CD4-positive, alpha-beta T cell treated with Interleukin-17A for 4 hours (primary cell): Measurements from ENCODE around the gene PRIMA1.

Source experiments
- DNase-seq: peaks from one replicate; pipeline ENCODE4 v3.0.0-alpha.2; 2020; ENCODE audit warnings: mixed read lengths

PRIMA1 gene

DNA sequence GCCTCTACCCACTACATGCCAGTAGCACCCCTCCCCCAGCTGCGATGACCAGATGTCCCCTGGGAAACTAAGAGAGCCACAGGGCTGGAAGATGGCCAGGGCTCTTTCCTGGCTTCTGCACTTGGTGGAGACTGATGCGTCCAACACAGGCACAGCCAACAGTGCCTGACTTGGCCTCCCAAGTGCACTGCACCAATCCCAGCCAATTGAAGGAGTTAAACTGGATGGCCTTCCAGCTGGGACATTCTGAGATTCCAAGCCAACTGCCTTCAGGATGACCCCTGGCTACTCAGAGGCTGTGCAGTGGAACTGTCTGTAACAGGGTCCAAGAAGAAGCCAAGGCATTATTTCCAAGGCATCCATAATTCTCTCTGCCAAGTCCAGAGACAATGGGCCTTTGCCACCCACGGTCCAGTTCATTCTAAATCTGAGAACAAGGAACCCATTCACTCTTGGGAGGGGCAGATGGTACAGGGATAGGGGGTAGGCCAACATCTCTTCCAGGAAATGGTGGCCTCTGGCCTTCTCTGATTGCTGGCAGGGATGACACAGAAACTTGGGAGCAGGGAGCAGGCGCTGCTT, 35.2 kb downstream of the PRIMA1 start:
- no peak for DNase-seq

DNA sequence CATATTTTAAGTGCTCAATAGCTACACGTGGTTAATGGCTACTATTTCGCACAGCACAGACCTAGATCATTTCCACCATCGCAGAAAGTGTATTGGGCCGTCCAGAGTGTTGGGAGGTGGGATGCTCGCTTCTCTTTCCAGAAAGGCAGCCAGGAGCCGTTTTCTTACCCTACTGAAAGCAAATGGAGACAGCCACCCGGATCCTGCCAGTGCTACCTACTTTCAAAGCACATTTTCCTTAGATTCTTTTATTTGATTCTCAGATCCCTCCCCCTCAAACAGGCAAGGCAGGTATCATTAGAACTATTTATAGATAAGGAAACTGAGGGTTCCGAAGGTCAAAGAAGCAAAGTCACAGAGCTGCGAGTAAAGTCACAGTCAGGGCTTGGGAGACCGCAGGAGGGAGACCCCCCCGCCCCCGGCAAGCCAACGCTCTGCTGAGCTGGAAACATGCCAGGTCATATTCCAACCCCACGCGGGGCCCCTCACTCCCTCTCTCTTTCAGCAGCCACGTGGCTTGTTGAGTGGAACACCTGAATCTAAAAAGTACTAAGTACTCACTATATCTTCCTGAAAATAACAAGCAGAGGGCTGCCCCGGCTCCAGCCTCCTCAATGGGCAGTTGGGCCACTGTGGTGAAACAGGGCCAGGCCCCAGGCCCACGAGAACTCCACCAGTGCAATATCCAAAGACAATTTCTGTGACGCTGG, 36.2 kb downstream of the PRIMA1 start:
- DNase-seq: no peak

DNA sequence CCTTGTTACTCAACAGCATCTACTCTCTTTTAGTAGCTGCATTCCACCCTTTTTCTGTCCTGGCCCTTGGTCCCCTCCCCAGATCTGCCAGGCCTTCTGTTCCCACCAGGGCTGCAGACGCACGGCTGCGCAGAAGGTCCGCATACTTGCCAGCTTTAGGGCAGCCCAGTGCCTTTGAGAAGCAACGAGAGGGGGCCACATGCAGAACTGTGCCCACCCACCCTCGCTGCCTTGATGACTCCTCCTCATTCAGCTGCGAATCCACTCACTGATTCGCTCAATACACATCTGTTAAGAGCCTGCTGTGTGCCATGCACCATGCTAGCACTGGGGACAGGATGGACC, 39.2 kb downstream of the PRIMA1 start:
- DNase-seq: no peak

DNA sequence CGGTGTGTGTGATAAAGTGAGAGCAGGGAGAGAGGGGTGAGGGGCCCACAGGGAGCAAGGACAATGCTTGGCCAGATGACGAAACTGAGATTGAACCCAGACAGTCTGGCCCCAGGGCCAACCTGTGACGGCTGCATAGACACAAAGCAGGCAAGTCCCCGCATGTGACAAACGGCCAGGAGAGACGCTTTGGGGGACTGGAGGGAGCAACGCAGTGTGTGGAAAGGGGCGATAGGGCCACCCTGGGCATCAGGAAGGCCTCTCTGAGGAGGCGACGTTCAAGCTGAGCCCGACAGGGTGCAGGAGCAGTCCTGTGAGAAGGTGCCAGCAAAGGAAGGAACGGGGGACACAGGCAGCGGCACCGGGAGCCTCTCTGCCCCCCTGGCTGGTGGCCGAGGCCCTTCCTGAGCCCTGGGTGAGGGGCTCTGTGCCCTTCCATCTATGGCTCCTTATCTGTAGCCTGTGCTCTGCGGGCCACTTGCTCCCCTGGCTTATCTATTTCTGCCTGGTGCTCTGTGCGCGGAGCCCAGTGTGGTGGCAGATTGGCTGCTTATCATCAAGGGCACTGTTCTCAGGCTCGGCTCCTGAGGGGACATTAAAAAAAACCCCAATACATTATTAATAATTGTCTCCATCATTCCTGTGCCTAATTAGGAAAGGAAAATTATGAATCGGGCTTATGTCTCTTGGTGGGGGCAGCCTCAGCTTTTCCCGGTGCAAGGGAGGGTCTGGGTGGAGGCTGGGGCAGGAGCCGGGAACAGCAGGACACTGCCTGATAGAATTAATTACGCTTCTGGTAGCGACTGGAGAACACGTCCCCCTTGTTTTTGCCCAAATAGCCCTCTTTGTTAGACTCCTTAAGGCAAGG, 39.8 kb downstream of the PRIMA1 start:
- no peak for DNase-seq

DNA sequence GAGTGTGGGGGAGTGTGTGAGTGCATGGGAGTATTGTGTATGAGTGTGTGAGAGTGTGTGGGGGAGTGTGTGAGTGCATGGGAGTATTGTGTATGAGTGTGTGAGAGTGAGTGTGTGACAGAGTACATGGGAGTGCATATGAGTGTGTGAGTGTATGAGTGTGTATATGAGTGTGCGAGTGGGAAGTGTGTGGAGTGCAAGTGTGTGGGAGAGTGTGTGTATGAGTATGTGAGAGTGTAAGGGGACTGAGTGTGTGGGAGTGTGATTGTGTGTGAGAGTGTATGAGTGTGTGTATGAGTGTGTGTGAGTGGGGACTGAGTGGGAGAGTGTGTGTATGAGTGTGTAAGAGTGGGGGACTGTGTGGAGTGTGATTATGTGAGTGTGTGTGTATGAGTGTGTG, 40.7 kb downstream of the PRIMA1 start:
- DNase-seq: no peak

DNA sequence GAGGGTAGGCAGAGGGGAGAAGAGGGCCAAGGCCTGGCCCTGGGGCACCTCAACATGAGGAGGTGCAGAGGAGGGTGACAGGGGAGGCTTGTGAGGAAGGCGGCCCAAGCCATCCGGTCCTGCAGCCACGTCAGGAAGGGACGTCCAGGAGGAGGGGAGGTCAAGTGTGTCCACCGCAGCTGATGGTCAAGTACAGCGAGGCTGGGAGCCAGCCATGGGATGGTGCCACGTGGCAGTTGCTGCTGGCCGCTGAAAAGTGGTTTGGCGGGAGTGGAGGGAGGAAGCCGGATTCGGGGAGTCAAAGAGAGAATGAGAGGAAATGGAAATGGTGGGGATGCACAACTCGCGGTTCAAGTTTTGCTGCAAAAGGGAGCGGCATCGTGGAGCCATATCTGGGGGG, 41.2 kb downstream of the PRIMA1 start:
- no peak for DNase-seq

DNA sequence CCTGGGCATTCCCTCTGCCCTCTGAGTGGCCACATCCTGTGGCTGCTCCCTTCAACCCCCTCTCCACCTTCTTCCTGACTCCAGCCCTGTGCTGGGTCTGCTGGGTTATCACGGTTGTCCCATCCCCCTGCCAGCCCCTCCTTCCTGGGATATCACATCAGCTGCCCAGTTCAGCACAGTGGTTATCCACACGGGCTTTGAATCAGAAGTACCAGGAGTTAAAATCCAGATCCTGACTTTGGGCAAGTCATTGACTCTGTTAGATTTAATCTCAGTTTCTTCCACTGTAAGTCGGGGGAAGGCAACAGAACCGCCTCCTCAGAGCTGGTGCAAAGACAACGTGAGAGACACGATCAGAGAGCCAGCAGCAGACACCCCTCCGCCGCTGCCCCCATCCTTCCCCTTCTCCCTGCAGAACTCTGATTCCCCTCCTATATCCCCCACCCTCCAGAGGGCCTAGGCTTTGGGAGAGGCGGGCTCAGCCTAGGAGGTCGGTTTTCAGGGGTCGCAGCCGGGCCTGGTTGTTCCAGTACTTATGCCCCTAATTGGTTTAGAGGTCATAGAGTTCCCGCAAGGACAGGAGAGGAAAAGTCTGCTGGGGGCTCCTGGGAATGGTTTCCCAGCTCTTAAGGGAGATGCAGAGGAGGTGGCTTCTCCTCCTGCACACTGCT, 42.5 kb downstream of the PRIMA1 start:
- DNase-seq: no peak

DNA sequence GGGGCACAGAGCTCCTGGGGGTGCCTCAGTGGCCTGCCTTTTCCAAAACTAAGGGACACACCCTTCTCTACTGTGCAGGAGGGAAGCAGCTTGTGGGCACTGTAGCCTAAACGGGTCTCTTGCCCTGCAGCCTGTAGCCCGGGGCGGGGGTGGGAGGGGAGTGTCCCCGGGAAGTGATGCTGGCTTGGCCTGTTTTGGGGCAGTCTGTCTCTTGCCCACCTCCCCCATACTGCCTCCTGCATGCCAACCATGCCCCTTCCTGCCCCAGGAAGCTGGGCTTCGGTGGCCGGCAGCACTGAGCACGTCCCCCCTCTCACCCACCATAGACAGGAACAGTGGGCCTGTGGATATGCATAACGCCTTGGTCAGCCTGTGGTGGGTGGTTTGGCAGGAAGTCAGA, 43.4 kb downstream of the PRIMA1 start:
- DNase-seq: no peak

DNA sequence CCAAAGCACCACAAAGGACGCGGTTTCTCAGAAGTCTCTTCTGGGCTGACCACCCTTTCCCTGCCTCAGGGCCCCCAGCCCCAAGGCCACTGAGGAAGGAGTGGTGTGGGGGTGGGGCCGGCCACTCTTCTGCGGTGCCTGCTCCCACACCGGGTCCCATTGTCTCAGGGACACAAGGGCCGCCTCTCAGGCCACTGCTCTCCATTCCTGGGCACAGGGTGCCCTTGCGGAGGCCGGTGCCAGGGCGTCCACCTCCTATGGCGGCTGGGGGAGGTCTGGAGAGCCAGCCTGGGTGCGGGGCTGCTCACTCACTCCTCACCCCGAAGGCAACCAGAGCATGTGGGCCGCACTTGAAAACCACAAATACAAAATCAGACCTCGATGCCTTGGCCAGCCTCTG, 44.1 kb downstream of the PRIMA1 start:
- no peak for DNase-seq

DNA sequence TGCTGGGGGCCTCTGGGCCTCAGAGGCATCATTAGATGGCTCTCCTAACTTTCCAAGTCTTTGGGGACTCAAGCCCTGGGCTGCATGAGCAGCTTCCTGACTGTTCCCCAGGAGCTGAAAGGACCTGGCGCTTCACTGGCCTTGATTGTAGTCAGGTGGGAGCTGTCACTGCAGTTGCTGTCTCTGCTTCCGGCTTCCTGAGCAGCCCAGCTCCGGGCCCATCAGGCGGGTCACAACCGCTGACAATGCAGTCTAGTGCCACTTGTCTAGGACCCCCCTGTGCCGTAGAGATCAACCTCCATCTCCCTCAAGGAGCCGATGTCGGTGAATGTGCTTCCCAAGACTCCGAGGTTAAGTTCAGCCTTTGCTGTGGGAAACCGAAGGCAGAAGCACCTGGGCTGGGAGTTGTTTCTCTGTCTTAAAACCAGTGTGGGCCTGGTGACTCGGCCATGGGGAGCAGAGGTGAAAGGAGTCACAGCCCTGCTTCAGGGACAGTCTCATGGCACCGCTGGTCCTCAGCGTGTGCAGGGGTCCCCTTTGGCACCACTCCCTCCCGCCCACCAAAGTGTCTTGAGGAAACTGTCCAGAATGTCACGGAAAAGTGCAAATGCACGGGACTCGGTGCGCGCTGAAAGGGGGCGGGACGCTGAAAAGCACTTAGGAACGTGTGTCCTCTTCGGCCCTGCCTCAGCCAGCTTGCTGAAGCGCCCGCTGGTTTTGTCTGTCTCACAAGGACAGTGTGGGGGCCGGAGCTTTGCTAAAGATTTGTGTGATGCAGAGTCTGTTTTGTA, 44.8 kb downstream of the PRIMA1 start:
- DNase-seq: no peak

DNA sequence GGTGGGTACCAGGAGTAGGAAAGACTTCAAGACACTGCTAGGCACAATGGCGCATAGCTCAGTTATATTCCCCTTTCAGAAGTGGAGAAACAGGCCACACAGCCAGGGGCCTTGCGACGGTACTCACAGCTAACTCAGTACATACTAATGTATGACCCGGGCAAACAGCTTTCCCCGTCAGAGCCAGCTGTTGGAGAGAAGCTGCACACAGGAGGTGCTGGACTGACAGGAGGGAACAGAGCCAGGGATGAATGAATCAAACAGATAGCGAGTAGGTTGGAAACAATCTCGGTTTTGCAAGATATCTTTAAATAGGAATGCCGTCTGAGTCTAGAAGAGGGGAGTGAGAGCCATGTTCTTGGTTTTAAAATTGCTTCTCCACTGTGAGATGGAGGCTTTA, 45.5 kb downstream of the PRIMA1 start:
- DNase-seq: no peak

DNA sequence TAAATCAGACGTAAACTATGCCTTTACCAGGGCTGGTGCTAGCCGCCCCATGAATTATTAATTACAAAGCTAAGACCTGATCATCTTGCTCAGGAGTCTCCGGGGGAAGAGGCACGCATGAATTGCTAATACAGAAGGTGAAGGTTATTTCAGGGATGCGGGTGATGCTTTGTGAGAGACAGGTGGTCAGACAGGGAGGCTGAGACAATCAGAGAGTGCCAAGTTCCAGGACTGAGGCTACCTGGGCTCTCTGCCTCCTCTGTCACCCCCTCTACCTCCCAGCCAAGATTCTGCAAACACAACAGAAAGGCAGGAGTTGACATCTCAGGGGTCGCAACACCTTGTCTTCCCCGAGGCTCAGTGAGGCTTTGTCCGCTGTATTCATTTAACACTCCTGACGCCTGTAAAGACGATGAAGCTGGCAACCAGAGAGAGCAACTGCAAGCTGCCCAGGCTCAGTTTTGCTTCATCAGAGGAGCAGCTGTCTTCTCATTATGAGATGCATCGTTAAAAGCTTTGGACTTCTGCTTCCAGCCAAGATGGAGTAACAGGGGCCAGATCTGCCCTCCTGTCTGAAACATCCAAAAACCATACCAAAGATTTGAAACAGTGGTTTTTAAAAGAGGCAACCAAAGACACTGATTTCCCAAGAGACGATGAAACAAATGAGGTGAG, 46.6 kb downstream of the PRIMA1 start:
- DNase-seq: no peak

DNA sequence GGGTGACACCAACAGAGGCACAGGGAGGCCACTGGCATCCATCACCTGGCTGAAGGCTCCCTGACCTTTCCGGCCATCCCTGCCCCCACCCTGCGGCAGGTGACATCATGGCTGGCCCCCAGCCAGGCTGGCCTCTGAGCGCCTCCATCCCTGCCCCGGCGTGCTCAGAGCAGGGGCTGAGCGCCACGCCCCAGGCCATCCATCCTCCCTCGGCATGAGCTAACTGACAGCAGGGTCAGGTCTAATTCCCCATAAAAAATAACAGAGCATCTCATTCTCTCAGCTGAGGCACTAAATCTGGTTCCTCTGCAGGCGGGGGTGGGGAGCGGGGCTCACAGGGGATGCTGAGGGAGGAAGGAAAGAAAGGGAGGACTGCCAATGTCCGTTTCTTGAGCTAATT, 50.7 kb downstream of the PRIMA1 start:
- no peak for DNase-seq

DNA sequence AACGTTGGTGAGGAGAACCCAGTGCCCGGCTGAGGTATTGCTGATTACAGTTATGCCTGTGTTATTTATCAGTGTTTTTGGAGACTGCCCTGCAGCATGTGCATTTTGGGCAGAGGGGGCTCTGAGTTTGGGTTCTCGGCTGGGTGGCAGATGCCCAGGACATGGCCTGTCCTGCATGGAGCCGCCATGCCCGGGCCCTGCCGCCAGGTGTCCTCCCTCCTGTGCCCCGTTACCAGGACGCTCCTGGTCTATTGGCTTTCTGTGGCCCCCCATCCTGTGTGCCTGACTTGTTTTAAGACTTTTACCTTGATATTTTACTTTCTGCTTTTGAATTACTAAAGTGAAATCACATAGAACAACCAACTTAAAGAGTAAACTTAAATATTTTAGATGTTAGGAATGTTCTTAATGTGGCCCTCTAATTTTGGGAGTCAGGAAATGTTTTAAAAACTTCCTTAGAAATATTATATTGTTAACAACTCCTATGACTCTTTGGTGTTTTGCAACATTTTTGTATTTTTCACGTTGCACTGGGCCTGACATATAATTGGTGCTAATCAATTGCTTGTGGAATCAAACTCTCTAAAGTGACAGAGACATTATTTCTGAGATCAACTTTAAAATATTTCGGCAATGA, 51.8 kb downstream of the PRIMA1 start:
- no peak for DNase-seq

DNA sequence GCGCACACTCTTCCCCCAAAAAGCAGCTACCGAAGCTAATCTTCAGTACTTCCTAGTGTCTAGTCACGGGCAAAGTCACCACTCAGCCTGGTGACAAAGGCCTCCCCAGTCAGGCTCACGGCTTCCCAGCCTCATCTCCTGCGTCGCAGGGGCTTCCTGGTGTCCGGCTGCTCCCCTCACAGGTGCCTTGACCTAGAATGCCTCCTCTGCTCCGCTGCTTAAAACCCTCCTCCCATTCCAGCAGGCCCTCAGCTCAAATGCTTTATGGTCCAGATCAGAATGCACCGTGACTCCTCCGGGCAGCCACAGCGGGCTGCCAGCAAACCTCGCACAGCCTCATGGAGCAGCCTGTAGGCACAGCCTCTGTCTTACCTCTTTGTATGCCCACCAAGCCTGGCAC, 53.1 kb downstream of the PRIMA1 start:
- no peak for DNase-seq

DNA sequence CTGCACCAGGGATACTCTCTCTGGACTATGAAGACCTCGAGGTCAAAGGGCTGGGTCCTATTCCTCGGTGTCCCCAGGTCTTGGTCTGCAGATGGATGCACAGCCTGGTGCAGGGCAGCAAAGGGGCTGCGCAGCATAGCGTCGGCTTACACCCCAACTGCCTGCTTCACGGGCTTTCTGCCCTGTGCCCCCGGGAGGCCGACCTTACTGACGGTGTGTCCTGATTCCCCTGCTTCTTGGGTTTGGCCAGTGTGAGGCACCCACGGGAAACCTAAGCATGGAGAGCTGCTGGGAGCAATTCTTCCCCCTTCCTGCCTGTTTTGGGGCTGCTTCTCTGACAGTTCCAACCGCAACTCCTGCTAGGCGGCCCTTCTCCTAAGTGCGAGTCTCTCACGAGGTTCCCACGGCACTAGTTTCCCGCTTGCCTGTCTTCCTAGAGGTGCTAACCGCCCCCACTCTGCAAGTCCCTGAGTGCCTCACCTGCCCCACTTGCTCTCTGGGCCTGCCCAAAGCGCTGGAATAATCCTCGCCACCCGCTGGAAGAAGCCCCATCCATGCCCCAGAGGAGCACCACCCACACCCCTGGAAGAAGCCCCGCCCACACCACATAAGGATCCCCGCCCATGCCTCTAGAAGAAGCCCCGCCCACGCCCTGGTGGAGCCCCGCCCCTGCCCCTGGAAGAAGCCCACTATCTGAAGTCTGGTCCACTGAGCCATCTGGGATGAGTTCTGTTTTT, 54.0 kb downstream of the PRIMA1 start:
- no peak for DNase-seq

DNA sequence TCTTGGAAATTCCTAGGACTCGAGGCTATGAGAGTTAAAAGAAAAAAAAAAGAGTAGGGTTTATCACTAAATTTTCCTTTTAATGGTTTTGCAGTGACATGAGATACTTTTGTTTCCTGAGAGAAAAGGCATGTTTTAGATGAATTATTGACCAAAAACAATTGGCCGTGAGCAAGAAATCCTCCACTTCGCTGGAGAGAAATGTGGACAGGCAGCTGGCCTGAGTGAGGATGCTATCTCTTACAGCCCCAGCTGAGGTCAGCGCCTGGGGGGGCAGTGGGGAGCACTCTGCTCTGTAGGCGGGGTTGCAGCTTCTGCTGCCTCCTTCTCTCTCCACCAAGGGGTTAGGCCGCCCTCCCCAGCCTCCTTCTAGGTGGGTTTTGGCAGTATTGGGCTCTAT, 54.7 kb downstream of the PRIMA1 start:
- no peak for DNase-seq

DNA sequence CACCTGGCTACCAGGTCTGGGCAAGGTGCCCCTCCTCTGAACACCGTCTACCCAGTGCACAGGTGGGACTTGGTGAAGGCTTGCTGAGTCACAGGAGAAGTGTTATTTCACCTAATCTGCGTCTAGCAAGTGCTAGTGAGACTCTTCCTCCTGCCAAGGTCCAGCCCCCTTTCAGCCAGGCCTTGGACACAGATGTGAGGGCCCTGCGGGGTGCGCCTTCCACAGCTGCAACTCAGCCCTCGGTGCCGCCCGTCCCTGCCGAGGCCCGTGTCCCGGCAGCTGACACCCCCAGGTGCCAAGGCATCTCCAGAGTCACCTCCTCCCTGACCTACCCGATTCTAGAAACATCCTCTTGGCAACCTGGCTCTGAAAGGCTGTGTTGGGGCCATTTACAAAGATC, 55.1 kb downstream of the PRIMA1 start:
- no peak for DNase-seq

DNA sequence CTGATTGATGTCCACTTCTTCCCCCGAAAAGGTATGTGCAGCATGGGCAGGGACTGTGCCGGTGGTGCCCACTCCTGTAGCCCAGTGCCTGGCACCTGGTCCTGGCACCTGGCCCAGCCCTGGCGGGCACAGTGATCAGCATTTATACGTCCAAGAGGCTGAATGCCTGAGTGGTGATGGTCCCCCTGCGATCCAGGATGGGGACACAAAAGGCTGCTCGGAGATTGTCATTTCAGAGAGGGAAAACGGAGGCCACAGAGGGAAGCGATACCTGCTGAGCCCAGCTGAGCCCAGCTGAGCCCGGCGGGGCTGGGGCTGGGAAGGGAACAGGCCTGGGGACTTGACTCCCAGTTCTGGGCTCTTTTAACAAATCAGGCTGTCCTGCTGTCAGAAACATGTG, 55.8 kb downstream of the PRIMA1 start:
- DNase-seq: no peak

DNA sequence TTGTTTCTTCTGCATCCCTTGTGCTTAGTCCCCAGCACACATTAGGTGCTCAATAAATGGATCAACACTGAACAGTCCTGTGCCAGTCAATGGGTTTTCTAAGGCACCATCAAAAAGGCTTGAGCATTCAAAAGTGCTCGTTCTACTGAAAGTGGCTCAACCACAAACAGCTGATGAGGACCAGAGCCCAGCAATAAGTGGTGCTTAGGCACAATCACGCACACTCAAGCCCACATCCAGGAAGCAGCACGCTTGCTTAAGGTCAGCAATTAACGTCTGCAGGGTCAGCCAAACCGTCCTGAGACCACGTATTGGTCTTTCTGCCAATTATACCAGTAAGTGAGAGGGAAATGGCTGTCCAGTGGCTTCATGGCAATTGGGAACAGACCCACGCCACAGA, 56.5 kb downstream of the PRIMA1 start:
- no peak for DNase-seq

DNA sequence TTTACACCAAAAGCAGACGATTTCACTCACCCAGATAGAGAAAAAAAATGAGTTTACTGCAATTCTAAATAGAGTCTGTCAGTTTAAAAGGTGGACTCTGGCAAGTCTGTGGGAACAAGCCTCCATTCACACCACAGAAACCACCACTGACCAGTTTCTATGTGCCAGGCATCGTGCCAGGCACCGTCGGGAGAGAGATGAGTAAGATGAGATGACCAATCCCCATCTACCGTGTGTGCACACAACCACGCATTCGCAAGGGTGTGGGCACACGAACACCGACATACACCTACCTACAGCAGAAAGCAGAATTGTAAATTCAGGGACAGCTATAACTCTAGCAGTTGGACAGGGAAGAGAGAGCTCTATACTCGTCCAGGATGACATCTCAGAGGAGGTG, 58.3 kb downstream of the PRIMA1 start:
- no peak for DNase-seq
